NB4 (cell line): ENCODE measurements around the gene LRRC36.

Experiments
- POLR2A ChIP-seq: IDR thresholded peaks from 2 replicates; pipeline ENCODE4 v1.6.1; 2011; ENCODE audit warnings: mild to moderate bottlenecking; ENCODE audit not compliant: insufficient read length; ENCODE audit errors: extremely low read depth
- TF ChIP-seq, protein P1 (sequence below): IDR thresholded peaks from one replicate; pipeline ENCODE4 v1.5.1; 2012; ENCODE audit warnings: low read depth, low read length

DNA sequence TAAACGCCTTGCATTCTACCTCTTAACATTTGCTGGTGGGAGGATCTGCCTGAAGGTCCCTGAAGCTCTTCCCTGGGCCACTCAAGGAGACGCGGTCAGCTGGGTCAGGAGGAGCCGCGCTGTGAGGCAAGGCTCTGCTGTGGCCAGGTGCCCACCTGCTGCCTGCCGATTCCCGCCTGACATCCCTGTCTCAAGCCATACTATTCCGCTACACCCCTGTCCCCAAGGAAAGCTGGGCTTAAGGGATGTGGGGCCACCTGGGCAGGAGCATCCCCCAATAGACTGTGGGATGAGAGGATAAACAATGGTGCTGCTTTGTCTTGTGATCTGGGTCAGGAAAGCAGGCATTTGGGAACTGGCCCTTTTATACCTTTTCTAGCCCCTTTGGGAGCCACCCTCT lies 61.6 kb downstream of the LRRC36 start:
- TF ChIP-seq, protein P1, sequence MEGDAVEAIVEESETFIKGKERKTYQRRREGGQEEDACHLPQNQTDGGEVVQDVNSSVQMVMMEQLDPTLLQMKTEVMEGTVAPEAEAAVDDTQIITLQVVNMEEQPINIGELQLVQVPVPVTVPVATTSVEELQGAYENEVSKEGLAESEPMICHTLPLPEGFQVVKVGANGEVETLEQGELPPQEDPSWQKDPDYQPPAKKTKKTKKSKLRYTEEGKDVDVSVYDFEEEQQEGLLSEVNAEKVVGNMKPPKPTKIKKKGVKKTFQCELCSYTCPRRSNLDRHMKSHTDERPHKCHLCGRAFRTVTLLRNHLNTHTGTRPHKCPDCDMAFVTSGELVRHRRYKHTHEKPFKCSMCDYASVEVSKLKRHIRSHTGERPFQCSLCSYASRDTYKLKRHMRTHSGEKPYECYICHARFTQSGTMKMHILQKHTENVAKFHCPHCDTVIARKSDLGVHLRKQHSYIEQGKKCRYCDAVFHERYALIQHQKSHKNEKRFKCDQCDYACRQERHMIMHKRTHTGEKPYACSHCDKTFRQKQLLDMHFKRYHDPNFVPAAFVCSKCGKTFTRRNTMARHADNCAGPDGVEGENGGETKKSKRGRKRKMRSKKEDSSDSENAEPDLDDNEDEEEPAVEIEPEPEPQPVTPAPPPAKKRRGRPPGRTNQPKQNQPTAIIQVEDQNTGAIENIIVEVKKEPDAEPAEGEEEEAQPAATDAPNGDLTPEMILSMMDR = no peak
- no peak for TF ChIP-seq POLR2A
